ENCODE data around the gene COA8. TPM values are rescaled to one million over a fixed set of nuclear protein-coding genes. Genes with fewer than 3 reads are reported as not detected.

COA8 gene
- total and polyA plus RNA-seq, 8 donors, result 17.0 to 31.7 (median 26.5) TPM

DNA sequence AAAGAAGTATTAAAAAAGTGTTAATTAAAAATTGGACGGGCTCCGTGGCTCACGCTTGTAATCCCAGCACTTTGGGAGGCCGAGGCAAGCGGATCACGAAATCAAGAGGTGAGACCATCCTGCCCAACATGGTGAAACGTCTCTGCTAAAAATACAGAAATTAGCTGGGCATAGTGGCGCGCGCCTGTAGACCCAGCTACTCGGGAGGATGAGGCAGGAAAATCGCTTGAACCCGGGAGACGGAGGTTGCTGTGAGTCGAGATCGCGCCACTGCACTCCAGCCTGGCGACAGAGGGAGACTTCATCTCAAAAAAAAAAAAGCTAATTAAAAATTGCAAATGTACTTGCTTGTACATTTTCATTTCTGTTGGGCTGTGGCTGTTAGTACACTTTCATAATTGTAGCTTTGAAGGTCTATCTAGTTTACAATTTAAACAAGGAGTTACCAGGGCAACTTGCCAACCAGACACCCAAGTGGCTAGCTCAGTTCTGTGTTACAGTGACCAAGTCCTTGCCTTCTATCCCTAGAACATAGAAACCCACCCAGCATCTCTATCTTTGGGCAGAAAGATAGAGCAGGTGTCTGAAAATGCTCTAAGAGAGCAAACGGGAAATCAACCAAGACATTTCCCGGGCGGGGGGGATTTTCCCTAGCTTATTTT lies 1.2 kb downstream of the COA8 start:
- intact Hi-C loops (cut with DNase I), result loop anchor here in 1 of 3 donors (10.0 kb wide), 1 partner anchor 351 kb away; no protein-coding TSS in a partner anchor
- WGBS, 2 donors, result 26 to 40% methylated on average over 21 of the region's 21 CpGs
- no peaks in the 10 kb centered on the region for H3K9me3 ChIP-seq
- H3K27ac ChIP-seq, result no peak overlapping the region
- no peaks in the 10 kb centered on the region for H3K27me3 ChIP-seq
- ATAC-seq (no peak), DNase-seq (peak in 1 of 6 donors; percentile 13), FAIRE-seq (no peak)
- H3K4me3 ChIP-seq, result peak overlapping the region; percentile 73 to 100 (median 90)
- H3K36me3 ChIP-seq, result no peaks in the 10 kb centered on the region
- TF ChIP-seq, protein P1, sequence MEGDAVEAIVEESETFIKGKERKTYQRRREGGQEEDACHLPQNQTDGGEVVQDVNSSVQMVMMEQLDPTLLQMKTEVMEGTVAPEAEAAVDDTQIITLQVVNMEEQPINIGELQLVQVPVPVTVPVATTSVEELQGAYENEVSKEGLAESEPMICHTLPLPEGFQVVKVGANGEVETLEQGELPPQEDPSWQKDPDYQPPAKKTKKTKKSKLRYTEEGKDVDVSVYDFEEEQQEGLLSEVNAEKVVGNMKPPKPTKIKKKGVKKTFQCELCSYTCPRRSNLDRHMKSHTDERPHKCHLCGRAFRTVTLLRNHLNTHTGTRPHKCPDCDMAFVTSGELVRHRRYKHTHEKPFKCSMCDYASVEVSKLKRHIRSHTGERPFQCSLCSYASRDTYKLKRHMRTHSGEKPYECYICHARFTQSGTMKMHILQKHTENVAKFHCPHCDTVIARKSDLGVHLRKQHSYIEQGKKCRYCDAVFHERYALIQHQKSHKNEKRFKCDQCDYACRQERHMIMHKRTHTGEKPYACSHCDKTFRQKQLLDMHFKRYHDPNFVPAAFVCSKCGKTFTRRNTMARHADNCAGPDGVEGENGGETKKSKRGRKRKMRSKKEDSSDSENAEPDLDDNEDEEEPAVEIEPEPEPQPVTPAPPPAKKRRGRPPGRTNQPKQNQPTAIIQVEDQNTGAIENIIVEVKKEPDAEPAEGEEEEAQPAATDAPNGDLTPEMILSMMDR (IDR thresholded peaks at IDR 0.05), result no peak
- peaks cover 10 to 36% (median 11%) of the 10 kb centered on the region in 3 donors for H3K4me1 ChIP-seq

GRCh38 chr14:103568952-103569351 lies 6.2 kb downstream of the COA8 start:
- H3K27me3 ChIP-seq, result no peaks in the 10 kb centered on the region
- peaks cover 0 to 8% (median 5%) of the 10 kb centered on the region in 3 donors for H3K4me1 ChIP-seq
- no peak overlapping the region for H3K27ac ChIP-seq
- TF ChIP-seq, protein P1 (IDR thresholded peaks at IDR 0.05), result no peak
- peaks cover 0 to 8% (median 0%) of the 10 kb centered on the region in 3 donors for H3K36me3 ChIP-seq
- H3K4me3 ChIP-seq, result no peak overlapping the region
- 79 to 91% methylated on average over 8 of the region's 8 CpGs for WGBS, 2 donors
- H3K9me3 ChIP-seq, result no peaks in the 10 kb centered on the region
- FAIRE-seq (no peak), DNase-seq (peak in 1 of 6 donors; percentile 16), ATAC-seq (no peak)
- intact Hi-C loops (cut with DNase I), result loop anchor here in 1 of 3 donors (10.0 kb wide), 1 partner anchor 346 kb away; no protein-coding TSS in a partner anchor

DNA sequence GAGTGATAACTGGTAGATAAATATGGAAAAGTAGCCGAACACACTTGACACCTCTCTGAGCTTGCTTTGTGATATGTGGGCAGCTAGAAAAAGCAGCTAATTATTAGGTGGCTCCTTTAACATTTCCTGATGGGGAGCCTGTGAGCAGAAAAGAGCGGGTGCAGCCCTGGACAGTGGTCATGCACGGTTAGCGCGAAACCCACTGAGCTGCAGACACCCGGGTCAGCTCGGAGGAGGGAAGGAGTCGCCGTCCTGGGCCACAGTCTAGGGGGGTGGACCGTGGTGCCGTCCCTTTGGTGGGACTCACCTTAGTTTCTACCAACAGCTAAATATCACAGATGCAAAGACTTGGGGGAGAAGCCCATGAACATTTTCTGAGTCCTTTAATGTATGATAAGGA lies 6.6 kb downstream of the COA8 start:
- ATAC-seq, result no peak
- no peaks in the 10 kb centered on the region for H3K9me3 ChIP-seq
- peaks cover 0 to 4% (median 2%) of the 10 kb centered on the region in 3 donors for H3K4me1 ChIP-seq
- H3K36me3 ChIP-seq, result peaks cover 0 to 8% (median 0%) of the 10 kb centered on the region in 3 donors
- TF ChIP-seq, protein P1 (IDR thresholded peaks at IDR 0.05), result no peak
- no peak overlapping the region for H3K4me3 ChIP-seq
- H3K27ac ChIP-seq, result no peak overlapping the region
- intact Hi-C loops (cut with DNase I), result loop anchor here in 1 of 3 donors (10.0 kb wide), 1 partner anchor 345 kb away; no protein-coding TSS in a partner anchor
- no peaks in the 10 kb centered on the region for H3K27me3 ChIP-seq
- no peak for FAIRE-seq
- 74 to 77% methylated on average over 11 of the region's 11 CpGs for WGBS, 2 donors
- peak in 1 of 6 donors; percentile 19 for DNase-seq

GRCh38 chr14:103574104-103574503 lies 11.3 kb downstream of the COA8 start:
- TF ChIP-seq, protein P1 (IDR thresholded peaks at IDR 0.05), result no peak

More at GRCh38 chr14:103574104-103574503, 11.3 kb downstream of the COA8 start:
- Histone ChIP-seq H3K36me3 (peaks cover 0 to 8% (median 0%) of the 10 kb centered on the region in 3 donors), H3K27me3 (no peaks in the 10 kb centered on the region), H3K4me1 (no peaks in the 10 kb centered on the region), H3K4me3 (no peak overlapping the region), H3K27ac (no peak overlapping the region), H3K9me3 (no peaks in the 10 kb centered on the region)
- intact Hi-C loops (cut with DNase I), result no loop called here
- DNase-seq (peak in 1 of 6 donors; percentile 2), ATAC-seq (no peak), FAIRE-seq (no peak)
- 72 to 77% methylated on average over 6 of the region's 6 CpGs for WGBS, 2 donors
